Activated CD8-positive, alpha-beta T cell treated with anti-CD3 and anti-CD28 coated beads for 36 hours (primary cell): Measurements from ENCODE around the gene COL5A1. TPM values are rescaled to one million over a fixed set of nuclear protein-coding genes. Genes with fewer than 3 reads are reported as not detected.

ENCODE experiments used
- ATAC-seq: fragments of 200-7000 bp; cut with Tn5 transposase; one replicate; pipeline ENCODE4 v1.10.0; 2021; ENCODE audit warnings: mild to moderate bottlenecking, moderate library complexity
- CTCF ChIA-PET: fragments of 350-600 bp; sonication (Branson Sonifier 250); formaldehyde crosslinking; loops from one replicate; lab custom pipeline; 2021; ENCODE audit warnings: antibody characterized with exemption; lab: Charles Lee
- POLR2A ChIA-PET: fragments of 350-600 bp; sonication (Branson Sonifier 250); formaldehyde crosslinking; loops from one replicate; lab custom pipeline; 2021; ENCODE audit warnings: antibody characterized with exemption; lab: Charles Lee
- DNase-seq: peaks from one replicate; pipeline ENCODE4 v3.0.0-alpha.2; 2020
- H3K27ac Mint-ChIP-seq: one replicate; pipeline ENCODE4 v1.8.0; 2021; ENCODE audit warnings: mild to moderate bottlenecking, mixed read lengths
- H3K27me3 Mint-ChIP-seq: one replicate; pipeline ENCODE4 v1.8.0; 2021; ENCODE audit warnings: mixed read lengths
- H3K36me3 Mint-ChIP-seq: one replicate; pipeline ENCODE4 v1.8.0; 2021; ENCODE audit warnings: low read depth, mixed read lengths
- H3K4me1 Mint-ChIP-seq: one replicate; pipeline ENCODE4 v1.8.0; 2021; ENCODE audit warnings: low read depth, mixed read lengths
- H3K4me3 Mint-ChIP-seq: one replicate; pipeline ENCODE4 v1.8.0; 2021; ENCODE audit warnings: mild to moderate bottlenecking, moderate library complexity, mixed read lengths
- H3K9me3 Mint-ChIP-seq: one replicate; pipeline ENCODE4 v1.8.0; 2021; ENCODE audit warnings: mixed read lengths
- intact Hi-C: fragments of 100-400 bp; cut with micrococcal nuclease; formaldehyde crosslinking; loops from one replicate; pipeline ENCODE4 v1.10.0; 2022
- total RNA-seq, 2 experiments: library from RNA; stranded (reverse); gene quantifications; one replicate each; pipeline ENCODE4 v1.2.3, GENCODE V29; 2021
- TF ChIP-seq, protein P1 (sequence below): fragments of 200-600 bp; IDR thresholded peaks from one replicate; pipeline ENCODE4 v1.8.0; 2022; ENCODE audit warnings: antibody characterized with exemption, mild to moderate bottlenecking

The COL5A1 gene
- total RNA-seq, 2 experiments from 2014 or later: 0.29 to 0.34 TPM

- Mint-ChIP-seq H3K27ac (no peak overlapping the region), H3K4me3 (no peak overlapping the region), H3K36me3 (no peaks in the 10 kb centered on the region), H3K9me3 (no peaks in the 10 kb centered on the region), H3K4me1 (no peaks in the 10 kb centered on the region), H3K27me3 (no peaks in the 10 kb centered on the region)
- intact Hi-C loops: no loop called here
- ChIA-PET CTCF (no interaction called here), POLR2A (no interaction called here)
- ATAC-seq (no peak), DNase-seq (no peak)
- TF ChIP-seq, protein P1, sequence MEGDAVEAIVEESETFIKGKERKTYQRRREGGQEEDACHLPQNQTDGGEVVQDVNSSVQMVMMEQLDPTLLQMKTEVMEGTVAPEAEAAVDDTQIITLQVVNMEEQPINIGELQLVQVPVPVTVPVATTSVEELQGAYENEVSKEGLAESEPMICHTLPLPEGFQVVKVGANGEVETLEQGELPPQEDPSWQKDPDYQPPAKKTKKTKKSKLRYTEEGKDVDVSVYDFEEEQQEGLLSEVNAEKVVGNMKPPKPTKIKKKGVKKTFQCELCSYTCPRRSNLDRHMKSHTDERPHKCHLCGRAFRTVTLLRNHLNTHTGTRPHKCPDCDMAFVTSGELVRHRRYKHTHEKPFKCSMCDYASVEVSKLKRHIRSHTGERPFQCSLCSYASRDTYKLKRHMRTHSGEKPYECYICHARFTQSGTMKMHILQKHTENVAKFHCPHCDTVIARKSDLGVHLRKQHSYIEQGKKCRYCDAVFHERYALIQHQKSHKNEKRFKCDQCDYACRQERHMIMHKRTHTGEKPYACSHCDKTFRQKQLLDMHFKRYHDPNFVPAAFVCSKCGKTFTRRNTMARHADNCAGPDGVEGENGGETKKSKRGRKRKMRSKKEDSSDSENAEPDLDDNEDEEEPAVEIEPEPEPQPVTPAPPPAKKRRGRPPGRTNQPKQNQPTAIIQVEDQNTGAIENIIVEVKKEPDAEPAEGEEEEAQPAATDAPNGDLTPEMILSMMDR: no peak
Measured at GRCh38 chr9:134832471-134832870, 190.9 kb downstream of the COL5A1 start.

- H3K9me3 Mint-ChIP-seq: no peaks in the 10 kb centered on the region
- DNase-seq (no peak), ATAC-seq (no peak)
- TF ChIP-seq, protein P1: no peak
- intact Hi-C loops: no loop called here
- ChIA-PET CTCF (no interaction called here), POLR2A (no interaction called here)
- H3K27ac Mint-ChIP-seq: no peak overlapping the region
- no peaks in the 10 kb centered on the region for H3K36me3 Mint-ChIP-seq
- no peak overlapping the region for H3K4me3 Mint-ChIP-seq
- no peaks in the 10 kb centered on the region for H3K27me3 Mint-ChIP-seq
- no peaks in the 10 kb centered on the region for H3K4me1 Mint-ChIP-seq
Measured at GRCh38 chr9:134833294-134833880, 191.8 kb downstream of the COL5A1 start.

DNA sequence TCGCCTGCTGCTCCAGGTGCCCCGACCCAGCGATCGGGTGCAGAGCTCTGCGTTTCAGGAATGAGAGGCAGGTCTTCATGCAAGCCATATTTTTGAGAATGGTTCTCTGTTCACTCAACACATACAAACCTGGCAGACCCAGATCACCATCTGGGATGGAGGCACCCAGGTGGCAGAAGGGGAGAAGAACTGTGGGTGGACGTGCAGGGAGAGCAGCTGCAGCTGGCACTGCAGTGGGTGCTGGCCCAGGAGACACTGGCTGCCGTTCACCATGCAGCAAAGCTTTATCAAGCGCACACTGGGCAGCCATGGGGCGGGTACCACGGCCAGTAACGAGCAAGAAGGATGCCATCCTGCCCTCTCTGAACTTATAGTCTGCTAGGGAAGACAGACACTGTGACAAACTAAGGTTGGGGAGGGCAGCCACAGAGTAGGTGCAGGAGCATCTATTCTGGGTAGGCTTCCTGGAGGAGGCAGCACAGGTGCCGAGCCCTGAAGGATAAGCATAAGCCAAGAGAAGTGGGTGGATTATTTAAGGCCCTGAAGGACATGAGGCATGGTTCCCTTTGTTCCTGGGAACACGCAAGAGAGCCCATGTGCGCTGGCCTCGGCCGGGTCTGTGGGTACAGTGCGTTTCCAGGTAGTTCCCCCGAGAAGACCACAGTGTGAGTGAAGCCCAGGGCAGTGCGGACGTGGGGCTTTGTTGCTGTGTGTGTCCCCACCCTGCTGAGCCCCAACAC is 192.8 kb downstream of the COL5A1 start:
- DNase-seq: no peak
- ChIA-PET POLR2A (interaction anchor here (0.7 kb wide), 1 partner anchor 1160 kb away, joined by 4 read pairs; no protein-coding TSS in a partner anchor), CTCF (no interaction called here)
- Mint-ChIP-seq H3K4me3 (no peak overlapping the region), H3K9me3 (no peaks in the 10 kb centered on the region), H3K36me3 (no peaks in the 10 kb centered on the region), H3K27me3 (no peaks in the 10 kb centered on the region), H3K27ac (no peak overlapping the region), H3K4me1 (no peaks in the 10 kb centered on the region)
- no peak for ATAC-seq
- intact Hi-C loops: no loop called here
- TF ChIP-seq, protein P1: no peak

DNA sequence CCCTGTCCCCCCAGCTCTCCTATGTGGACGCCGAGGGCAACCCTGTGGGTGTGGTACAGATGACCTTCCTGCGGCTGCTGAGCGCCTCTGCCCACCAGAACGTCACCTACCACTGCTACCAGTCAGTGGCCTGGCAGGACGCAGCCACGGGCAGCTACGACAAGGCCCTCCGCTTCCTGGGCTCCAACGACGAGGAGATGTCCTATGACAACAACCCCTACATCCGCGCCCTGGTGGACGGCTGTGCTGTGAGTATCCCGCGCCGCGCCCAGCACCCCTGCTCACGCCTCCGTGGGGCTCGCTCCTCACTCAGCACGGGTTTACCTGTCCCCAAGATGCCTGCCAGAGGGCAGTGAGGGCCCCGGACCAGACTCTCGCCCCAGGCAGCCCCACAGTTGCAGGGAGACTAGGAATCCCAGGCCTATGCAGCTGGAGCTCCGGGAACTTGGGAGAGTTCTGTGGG is 193.4 kb downstream of the COL5A1 start:
- Mint-ChIP-seq H3K4me1 (no peaks in the 10 kb centered on the region), H3K36me3 (no peaks in the 10 kb centered on the region), H3K27ac (no peak overlapping the region), H3K4me3 (no peak overlapping the region), H3K27me3 (no peaks in the 10 kb centered on the region), H3K9me3 (no peaks in the 10 kb centered on the region)
- ChIA-PET POLR2A (interaction anchor here (0.6 kb wide), 1 partner anchor 92 kb away, joined by 3 read pairs; no protein-coding TSS in a partner anchor), CTCF (no interaction called here)
- ATAC-seq: no peak
- DNase-seq: no peak
- TF ChIP-seq, protein P1: no peak
- intact Hi-C loops: no loop called here

- ATAC-seq: no peak
- H3K9me3 Mint-ChIP-seq: no peaks in the 10 kb centered on the region
- TF ChIP-seq, protein P1: no peak
- H3K4me1 Mint-ChIP-seq: no peaks in the 10 kb centered on the region
- no peak for DNase-seq
- H3K4me3 Mint-ChIP-seq: no peak overlapping the region
- no peaks in the 10 kb centered on the region for H3K36me3 Mint-ChIP-seq
- CTCF ChIA-PET: no interaction called here
- H3K27me3 Mint-ChIP-seq: no peaks in the 10 kb centered on the region
- H3K27ac Mint-ChIP-seq: no peak overlapping the region
- POLR2A ChIA-PET: interaction anchor here (0.6 kb wide), 1 partner anchor 92 kb away, joined by 3 read pairs; no protein-coding TSS in a partner anchor
- intact Hi-C loops: no loop called here
Measured at GRCh38 chr9:134835448-134835847, 193.8 kb downstream of the COL5A1 start.
